Liver (tissue), 9 donors: Measurements from ENCODE around the gene PITPNM3. TPM values are rescaled to one million over a fixed set of nuclear protein-coding genes. Genes with fewer than 3 reads are reported as not detected.
A peak's percentile ranks its signal among the peaks of the same experiment; 100 is the strongest.

ENCODE experiments used
- DNase-seq: peaks from one replicate; pipeline ENCODE4 v3.0.0-alpha.2; 2017; ENCODE audit warnings: low spot score
- H3K27ac ChIP-seq, 2 donors: one replicate each; pipeline ENCODE4 v1.7.0; 2013; ENCODE audit warnings: inconsistent platforms in 2 of 2, low read length in 2 of 2, control low read depth in 1 of 2, low read depth in 1 of 2, mild to moderate bottlenecking in 1 of 2
- H3K27me3 ChIP-seq, 4 donors: one replicate each; pipeline versions ENCODE4 v1.6.1 to v1.7.0; 2013; ENCODE audit warnings: low read length in 3 of 4, inconsistent platforms in 1 of 4, mild to moderate bottlenecking in 1 of 4, moderate library complexity in 1 of 4; ENCODE audit not compliant: control insufficient read depth in 4 of 4, insufficient read depth in 4 of 4
- H3K36me3 ChIP-seq, 4 donors: one replicate each; pipeline versions ENCODE4 v1.6.1 to v1.7.0; 2013; ENCODE audit warnings: low read length in 3 of 4, mild to moderate bottlenecking in 3 of 4, low read depth in 1 of 4, moderate library complexity in 1 of 4; ENCODE audit not compliant: control insufficient read depth in 4 of 4, insufficient read depth in 3 of 4
- H3K4me1 ChIP-seq, 4 donors: one replicate each; pipeline versions ENCODE4 v1.6.1 to v1.7.0; 2013; ENCODE audit warnings: low read length in 3 of 4, mild to moderate bottlenecking in 3 of 4, moderate library complexity in 1 of 4; ENCODE audit not compliant: control insufficient read depth in 4 of 4, insufficient read depth in 4 of 4
- H3K4me3 ChIP-seq, 3 donors: one replicate each; pipeline versions ENCODE4 v1.6.1 to v1.7.0; 2013; ENCODE audit warnings: low read length in 3 of 3, control low read depth in 1 of 3, low read depth in 1 of 3, mild to moderate bottlenecking in 1 of 3
- H3K9ac ChIP-seq, 2 donors: one replicate each; pipeline ENCODE4 v1.7.0; 2013; ENCODE audit warnings: low read length in 2 of 2, mild to moderate bottlenecking in 2 of 2, moderate library complexity in 2 of 2, control low read depth in 1 of 2, low read depth in 1 of 2
- H3K9me3 ChIP-seq, 4 donors: one replicate each; pipeline versions ENCODE4 v1.6.1 to v1.7.0; 2013; ENCODE audit warnings: low read length in 3 of 4; ENCODE audit not compliant: control insufficient read depth in 4 of 4
- EGR1 ChIP-seq, 2 donors: IDR thresholded peaks; 2 replicates each; pipeline ENCODE4 v1.6.1; 2016 to 2018; ENCODE audit warnings: antibody characterized with exemption in 2 of 2, low read depth in 2 of 2
- FOXA1 ChIP-seq: IDR thresholded peaks from 2 replicates; pipeline ENCODE4 v1.6.1; 2016; ENCODE audit warnings: antibody characterized with exemption
- FOXA2 ChIP-seq: IDR thresholded peaks from 2 replicates; pipeline ENCODE4 v1.6.1; 2016; ENCODE audit warnings: antibody characterized with exemption
- GABPA ChIP-seq, 2 donors: IDR thresholded peaks in 1 of 2; conservative IDR thresholded peaks in 1 of 2; 2 replicates each; pipeline ENCODE4 v1.6.1; 2016; ENCODE audit warnings: antibody characterized with exemption in 2 of 2, mild to moderate bottlenecking in 1 of 2, moderate library complexity in 1 of 2
- HNF4A ChIP-seq, 2 donors: conservative IDR thresholded peaks; 2 replicates each; pipeline ENCODE4 v1.6.1; 2016; ENCODE audit warnings: antibody characterized with exemption in 2 of 2, mild to moderate bottlenecking in 2 of 2
- HNF4G ChIP-seq: IDR thresholded peaks from 2 replicates; pipeline ENCODE4 v1.6.1; 2016; ENCODE audit warnings: antibody characterized with exemption
- JUND ChIP-seq, 2 donors: IDR thresholded peaks; 2 replicates each; pipeline ENCODE4 v1.6.1; 2016; ENCODE audit warnings: antibody characterized with exemption in 2 of 2
- NR2F2 ChIP-seq: IDR thresholded peaks from 2 replicates; pipeline ENCODE4 v1.6.1; 2016; ENCODE audit warnings: antibody characterized with exemption
- RXRA ChIP-seq, 2 donors: IDR thresholded peaks; 2 replicates each; pipeline ENCODE4 v1.6.1; 2017 to 2018; ENCODE audit warnings: antibody characterized with exemption in 2 of 2, mild to moderate bottlenecking in 1 of 2
- SP1 ChIP-seq: IDR thresholded peaks from 2 replicates; pipeline ENCODE4 v1.6.1; 2018; ENCODE audit warnings: antibody characterized with exemption, mild to moderate bottlenecking
- TAF1 ChIP-seq: conservative IDR thresholded peaks from 2 replicates; pipeline ENCODE4 v1.6.1; 2016; ENCODE audit warnings: antibody characterized with exemption, mild to moderate bottlenecking
- YY1 ChIP-seq: IDR thresholded peaks from 2 replicates; pipeline ENCODE4 v1.6.1; 2016; ENCODE audit warnings: antibody characterized with exemption, mild to moderate bottlenecking
- WGBS: extraction: QIAGEN DNeasy Blood & Tissue Kit; methylation state at CpG from one replicate; pipeline ENCODE4 v1.1.7; 2013; 5-methylcytosine and 5-hydroxymethylcytosine counted together
- polyA plus RNA-seq, 2 donors: library from polyadenylated mRNA; stranded (reverse) in 1 of 2; unstranded in 1 of 2; fragments of 200-250 nt in 1 of 2; fragments of >200 nt in 1 of 2; fragmentation: Nextera tagmentation in 1 of 2; extraction: Ambion mirVana in 1 of 2; gene quantifications; one replicate each; pipeline versions ENCODE4 v1.2.1 to v1.2.3, GENCODE V29; 2013 to 2015
- total RNA-seq, 2 donors: library from RNA; depleted of rRNA; stranded (reverse); fragments of >200 nt; gene quantifications; one replicate each; pipeline ENCODE4 v1.2.3, GENCODE V29; 2014
- TF ChIP-seq, protein P1 (sequence below): fragments of 150-350 bp; IDR thresholded peaks from 2 replicates; pipeline ENCODE4 v1.5.1; 2017; ENCODE audit warnings: improper control_type of control experiment, low read depth, low read length; ENCODE audit not compliant: missing input control
- TF ChIP-seq, protein P2 (sequence below): IDR thresholded peaks from 2 replicates; pipeline ENCODE4 v1.6.1; 2016; ENCODE audit warnings: antibody characterized with exemption
- TF ChIP-seq, protein P3 (sequence below): IDR thresholded peaks from 2 replicates; pipeline ENCODE4 v1.6.1; 2016; ENCODE audit warnings: antibody characterized with exemption, mild to moderate bottlenecking
- TF ChIP-seq, protein P4 (sequence below): IDR thresholded peaks from 2 replicates; pipeline ENCODE4 v1.6.1; 2016; ENCODE audit warnings: antibody characterized with exemption
- donor health status: healthy.
- donor health status: healthy.
- donor health status: healthy.
- donor health status: healthy.
- donor health status: healthy.

The PITPNM3 gene
- total and polyA plus RNA-seq, 4 donors: 1.5 to 5.0 (median 1.8) TPM

DNA sequence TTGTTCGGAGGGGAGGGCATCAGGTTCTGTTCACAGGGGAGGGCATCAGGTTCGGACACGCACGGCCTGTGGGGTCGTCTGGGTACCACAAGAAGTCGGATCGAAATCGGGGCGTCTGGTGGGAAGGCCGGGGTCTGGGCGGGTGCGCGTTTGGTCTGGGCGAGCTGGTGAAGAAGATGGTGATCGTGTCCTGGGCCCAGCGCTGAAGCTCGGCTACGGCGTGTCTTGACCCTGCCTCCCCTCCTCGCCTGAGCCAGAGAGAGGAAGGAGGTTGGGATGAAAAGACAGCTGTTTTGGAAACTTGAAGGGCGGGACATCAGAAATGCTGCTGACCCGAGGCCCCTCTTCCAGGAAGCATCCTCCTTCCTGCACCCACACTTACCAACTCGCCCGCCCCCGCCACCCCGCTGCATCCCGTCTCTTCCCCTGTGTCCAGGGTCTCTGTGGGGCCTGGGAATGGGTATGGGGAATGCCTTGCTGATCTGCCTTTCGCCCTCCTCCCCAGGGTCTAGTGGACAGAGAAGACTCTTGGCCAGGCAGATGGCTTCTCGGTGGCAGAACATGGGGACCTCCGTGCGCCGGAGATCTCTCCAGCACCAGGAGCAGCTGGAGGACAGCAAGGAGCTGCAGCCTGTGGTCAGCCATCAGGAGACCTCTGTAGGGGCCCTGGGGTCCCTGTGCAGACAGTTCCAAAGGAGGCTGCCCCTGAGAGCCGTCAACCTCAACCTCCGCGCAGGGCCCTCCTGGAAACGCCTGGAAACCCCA is 111.6 kb downstream of the PITPNM3 start (continued):
- no peak for TF ChIP-seq JUND (IDR thresholded peaks at IDR 0.05)
- no peak for TF ChIP-seq HNF4A (conservative IDR thresholded peaks at IDR 0.05)

DNA sequence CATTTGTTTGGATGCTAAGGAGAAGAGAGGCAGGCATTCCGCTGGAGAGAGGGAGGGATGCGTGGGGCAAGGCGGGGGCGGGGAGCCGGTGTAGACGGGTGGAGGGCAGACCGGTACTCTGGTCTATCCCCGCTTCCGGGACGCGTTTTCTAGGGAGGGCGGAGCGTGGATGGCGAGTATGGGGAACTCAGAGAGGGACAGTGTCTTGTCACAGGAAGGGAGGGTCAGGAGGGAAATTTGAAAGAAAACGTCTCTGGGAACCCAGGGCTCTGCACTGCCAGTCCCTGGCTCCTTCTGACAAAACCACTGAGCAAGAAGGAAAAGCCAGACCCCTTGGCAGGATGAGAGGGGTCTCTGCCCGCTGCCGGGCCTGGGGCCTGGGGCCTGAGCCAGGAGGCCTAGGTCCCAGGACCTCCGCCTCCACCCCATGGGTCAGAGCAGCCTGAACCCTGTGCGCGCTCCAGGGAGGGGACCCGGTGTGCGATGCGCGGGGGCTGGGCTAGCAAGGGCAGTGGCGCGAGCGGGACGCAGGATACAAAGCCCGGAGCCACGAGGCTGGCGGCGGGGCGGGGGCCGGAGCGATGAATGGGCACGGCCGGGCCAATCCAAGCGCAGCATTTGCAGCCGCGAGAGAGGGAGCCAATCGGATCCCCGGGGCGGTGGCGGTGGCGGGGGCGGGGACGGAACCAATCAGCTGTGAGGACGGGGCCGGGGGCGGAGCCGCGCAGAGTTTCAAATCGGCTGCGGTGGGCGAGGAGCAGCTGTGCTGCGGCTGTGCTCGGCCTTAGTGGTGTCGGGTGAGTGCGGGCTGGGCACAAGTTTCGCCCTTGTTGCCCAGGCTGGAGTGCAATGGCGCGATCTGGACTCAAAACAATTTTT is 112.4 kb downstream of the PITPNM3 start, which contains the start of gene PIMREG:
Gene PIMREG, plus strand, starts transcription at position 764 of the 879 bp plus-strand sequence. CDS start 656 bp downstream, outside the sequence.
- Histone ChIP-seq H3K36me3 (no peaks in the 10 kb centered on the region), H3K4me1 (peaks cover 4 to 12% (median 6%) of the 10 kb centered on the region in 4 donors), H3K27me3 (peaks cover 0 to 2% (median 0%) of the 10 kb centered on the region in 4 donors), H3K4me3 (peak within 1 kb of the TSS in 2 of 3 donors; percentile 47 to 53), H3K27ac (peak within 1 kb of the TSS in 1 of 2 donors; percentile 50), H3K9me3 (no peaks in the 10 kb centered on the region), H3K9ac (no peak within 1 kb of the TSS)
- 2% methylated on average over 62 of the region's 62 CpGs for WGBS
- TF ChIP-seq EGR1 (IDR thresholded peaks at IDR 0.05; ENCODE audit: low read depth in 2 of 2) (peak; percentile 65 to 68), SP1 (peak; percentile 51), TAF1 (no peak)
- TF ChIP-seq, protein P1, sequence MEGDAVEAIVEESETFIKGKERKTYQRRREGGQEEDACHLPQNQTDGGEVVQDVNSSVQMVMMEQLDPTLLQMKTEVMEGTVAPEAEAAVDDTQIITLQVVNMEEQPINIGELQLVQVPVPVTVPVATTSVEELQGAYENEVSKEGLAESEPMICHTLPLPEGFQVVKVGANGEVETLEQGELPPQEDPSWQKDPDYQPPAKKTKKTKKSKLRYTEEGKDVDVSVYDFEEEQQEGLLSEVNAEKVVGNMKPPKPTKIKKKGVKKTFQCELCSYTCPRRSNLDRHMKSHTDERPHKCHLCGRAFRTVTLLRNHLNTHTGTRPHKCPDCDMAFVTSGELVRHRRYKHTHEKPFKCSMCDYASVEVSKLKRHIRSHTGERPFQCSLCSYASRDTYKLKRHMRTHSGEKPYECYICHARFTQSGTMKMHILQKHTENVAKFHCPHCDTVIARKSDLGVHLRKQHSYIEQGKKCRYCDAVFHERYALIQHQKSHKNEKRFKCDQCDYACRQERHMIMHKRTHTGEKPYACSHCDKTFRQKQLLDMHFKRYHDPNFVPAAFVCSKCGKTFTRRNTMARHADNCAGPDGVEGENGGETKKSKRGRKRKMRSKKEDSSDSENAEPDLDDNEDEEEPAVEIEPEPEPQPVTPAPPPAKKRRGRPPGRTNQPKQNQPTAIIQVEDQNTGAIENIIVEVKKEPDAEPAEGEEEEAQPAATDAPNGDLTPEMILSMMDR: no peak
- TF ChIP-seq, protein P2, sequence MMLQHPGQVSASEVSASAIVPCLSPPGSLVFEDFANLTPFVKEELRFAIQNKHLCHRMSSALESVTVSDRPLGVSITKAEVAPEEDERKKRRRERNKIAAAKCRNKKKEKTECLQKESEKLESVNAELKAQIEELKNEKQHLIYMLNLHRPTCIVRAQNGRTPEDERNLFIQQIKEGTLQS: no peak
- peak; percentile 92 for DNase-seq

DNA sequence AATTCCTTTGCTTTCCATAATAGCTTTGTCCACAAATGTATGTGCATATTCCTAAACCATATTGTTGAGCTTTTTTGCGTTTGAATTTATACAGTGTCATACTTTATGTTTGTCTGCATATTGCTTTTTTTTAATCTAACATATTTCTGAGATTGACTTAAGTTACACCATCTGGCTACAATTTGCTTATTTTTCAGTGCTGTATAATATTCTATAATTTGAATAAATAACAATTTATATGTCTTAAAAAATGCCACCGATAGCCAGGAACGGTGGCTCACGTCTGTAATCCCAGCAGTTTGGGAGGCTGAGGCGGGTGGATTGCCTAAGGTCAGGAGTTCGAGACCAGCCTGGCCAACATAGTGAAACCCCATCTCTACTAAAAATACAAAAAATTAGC is 113.6 kb downstream of the PITPNM3 start:
- no peaks in the 10 kb centered on the region for H3K9me3 ChIP-seq
- TF ChIP-seq FOXA2 (no peak), FOXA1 (no peak), GABPA (IDR thresholded peaks at IDR 0.05 in 1 of 2, conservative IDR thresholded peaks at IDR 0.05 in 1 of 2) (no peak), SP1 (no peak), HNF4G (no peak), NR2F2 (no peak), EGR1 (IDR thresholded peaks at IDR 0.05; ENCODE audit: low read depth in 2 of 2) (no peak), RXRA (IDR thresholded peaks at IDR 0.05) (no peak), YY1 (no peak), TAF1 (no peak)
- TF ChIP-seq, protein P2: no peak
- TF ChIP-seq, protein P3, sequence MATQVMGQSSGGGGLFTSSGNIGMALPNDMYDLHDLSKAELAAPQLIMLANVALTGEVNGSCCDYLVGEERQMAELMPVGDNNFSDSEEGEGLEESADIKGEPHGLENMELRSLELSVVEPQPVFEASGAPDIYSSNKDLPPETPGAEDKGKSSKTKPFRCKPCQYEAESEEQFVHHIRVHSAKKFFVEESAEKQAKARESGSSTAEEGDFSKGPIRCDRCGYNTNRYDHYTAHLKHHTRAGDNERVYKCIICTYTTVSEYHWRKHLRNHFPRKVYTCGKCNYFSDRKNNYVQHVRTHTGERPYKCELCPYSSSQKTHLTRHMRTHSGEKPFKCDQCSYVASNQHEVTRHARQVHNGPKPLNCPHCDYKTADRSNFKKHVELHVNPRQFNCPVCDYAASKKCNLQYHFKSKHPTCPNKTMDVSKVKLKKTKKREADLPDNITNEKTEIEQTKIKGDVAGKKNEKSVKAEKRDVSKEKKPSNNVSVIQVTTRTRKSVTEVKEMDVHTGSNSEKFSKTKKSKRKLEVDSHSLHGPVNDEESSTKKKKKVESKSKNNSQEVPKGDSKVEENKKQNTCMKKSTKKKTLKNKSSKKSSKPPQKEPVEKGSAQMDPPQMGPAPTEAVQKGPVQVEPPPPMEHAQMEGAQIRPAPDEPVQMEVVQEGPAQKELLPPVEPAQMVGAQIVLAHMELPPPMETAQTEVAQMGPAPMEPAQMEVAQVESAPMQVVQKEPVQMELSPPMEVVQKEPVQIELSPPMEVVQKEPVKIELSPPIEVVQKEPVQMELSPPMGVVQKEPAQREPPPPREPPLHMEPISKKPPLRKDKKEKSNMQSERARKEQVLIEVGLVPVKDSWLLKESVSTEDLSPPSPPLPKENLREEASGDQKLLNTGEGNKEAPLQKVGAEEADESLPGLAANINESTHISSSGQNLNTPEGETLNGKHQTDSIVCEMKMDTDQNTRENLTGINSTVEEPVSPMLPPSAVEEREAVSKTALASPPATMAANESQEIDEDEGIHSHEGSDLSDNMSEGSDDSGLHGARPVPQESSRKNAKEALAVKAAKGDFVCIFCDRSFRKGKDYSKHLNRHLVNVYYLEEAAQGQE: no peak
- TF ChIP-seq, protein P1: no peak
- TF ChIP-seq, protein P4, sequence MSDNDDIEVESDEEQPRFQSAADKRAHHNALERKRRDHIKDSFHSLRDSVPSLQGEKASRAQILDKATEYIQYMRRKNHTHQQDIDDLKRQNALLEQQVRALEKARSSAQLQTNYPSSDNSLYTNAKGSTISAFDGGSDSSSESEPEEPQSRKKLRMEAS: no peak
- peaks cover 0 to 2% (median 0%) of the 10 kb centered on the region in 4 donors for H3K27me3 ChIP-seq
- H3K4me3 ChIP-seq: no peak overlapping the region
- H3K36me3 ChIP-seq: no peaks in the 10 kb centered on the region
- 61% methylated on average over 6 of the region's 6 CpGs for WGBS
- H3K4me1 ChIP-seq: peaks cover 4 to 12% (median 6%) of the 10 kb centered on the region in 4 donors
- H3K9ac ChIP-seq: no peak overlapping the region
- DNase-seq: no peak
- no peak overlapping the region for H3K27ac ChIP-seq
